HL-60 (cell line): ENCODE measurements around the gene PLXNA2.

Experiments
- DNase-seq, 2 experiments: peaks; one replicate each; pipeline ENCODE4 v3.0.0-alpha.2; 2010 to 2020; ENCODE audit warnings: low read depth in 1 of 2, low spot score in 1 of 2
- H3K27ac ChIP-seq: fragments of 250-450 bp; sonication (Bioruptor Pico); replicated peaks from 2 replicates; pipeline ENCODE4 v1.5.1; 2020; ENCODE audit warnings: mild to moderate bottlenecking, moderate library complexity
- H3K27me3 ChIP-seq: fragments of 250-450 bp; sonication (Bioruptor Pico); 2 replicates; pipeline ENCODE4 v1.5.1; 2021; ENCODE audit warnings: mild to moderate bottlenecking, moderate library complexity; ENCODE audit not compliant: insufficient read depth, poor library complexity, severe bottlenecking
- H3K4me3 ChIP-seq: replicated peaks from 2 replicates; pipeline ENCODE4 v1.5.1; 2011; ENCODE audit warnings: mild to moderate bottlenecking, control low read depth, low read length; ENCODE audit not compliant: insufficient read depth
- CTCF ChIP-seq: IDR thresholded peaks from one replicate; pipeline ENCODE4 v1.5.1; 2011; ENCODE audit warnings: low read length, control low read depth, inconsistent platforms; ENCODE audit not compliant: insufficient read depth
- GABPA ChIP-seq: IDR thresholded peaks from 2 replicates; pipeline ENCODE4 v1.6.1; 2012; ENCODE audit warnings: low read depth
- POLR2AphosphoS5 ChIP-seq: IDR thresholded peaks from 2 replicates; pipeline ENCODE4 v1.6.1; 2012; ENCODE audit warnings: low read depth
- SPI1 ChIP-seq: IDR thresholded peaks from 2 replicates; pipeline ENCODE4 v1.6.1; 2012; ENCODE audit warnings: low read depth, mild to moderate bottlenecking, borderline replicate concordance
- TF ChIP-seq, protein P1 (sequence below): IDR thresholded peaks from 2 replicates; pipeline ENCODE4 v1.6.1; 2012; ENCODE audit warnings: low read depth; ENCODE audit not compliant: insufficient replicate concordance

The PLXNA2 gene

DNA sequence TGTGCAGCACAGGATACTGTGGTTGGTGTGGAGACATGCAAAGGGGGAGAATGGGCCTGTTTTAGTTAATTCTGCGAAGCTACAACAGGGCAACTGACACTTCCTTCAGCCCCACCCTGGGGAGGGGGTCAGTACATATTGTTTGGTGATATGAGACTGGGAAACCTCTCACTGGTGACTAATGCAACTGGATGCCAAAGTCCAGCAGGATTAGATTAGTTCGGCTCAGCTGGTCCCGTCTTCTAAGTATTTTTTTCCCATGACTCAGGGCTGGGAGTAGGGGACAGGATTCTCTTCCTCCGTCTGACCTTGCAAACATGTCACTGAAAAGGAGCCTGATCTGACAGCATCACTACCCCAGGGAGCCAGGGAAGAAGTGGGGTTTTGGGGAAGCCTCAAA is 43.0 kb downstream of the PLXNA2 start:
- DNase-seq, result no peak

DNA sequence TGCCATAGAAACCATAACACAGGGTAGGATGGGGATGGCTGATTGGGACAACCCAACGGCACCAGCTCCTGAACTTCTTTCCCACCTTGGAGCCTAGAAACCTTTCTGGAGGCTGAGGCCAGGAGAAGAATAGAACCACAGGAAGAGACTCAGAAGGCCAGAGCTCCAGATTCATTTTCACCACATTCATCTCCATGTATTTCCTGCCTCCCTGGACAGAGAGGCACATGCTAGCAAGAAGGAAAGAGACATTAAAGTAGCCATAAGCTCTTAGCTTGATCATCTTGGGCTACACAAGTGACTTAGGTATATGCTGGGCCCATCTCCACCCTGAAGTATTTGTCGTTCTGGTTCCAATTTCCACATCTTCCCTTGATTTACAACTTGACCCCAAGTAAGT is 44.1 kb downstream of the PLXNA2 start:
- no peak for DNase-seq
- Histone ChIP-seq H3K4me3 (no peak overlapping the region), H3K27me3 (no peaks in the 10 kb centered on the region), H3K27ac (no peak overlapping the region)
- TF ChIP-seq POLR2AphosphoS5 (no peak), GABPA (no peak), SPI1 (no peak), CTCF (no peak)
- TF ChIP-seq, protein P1, sequence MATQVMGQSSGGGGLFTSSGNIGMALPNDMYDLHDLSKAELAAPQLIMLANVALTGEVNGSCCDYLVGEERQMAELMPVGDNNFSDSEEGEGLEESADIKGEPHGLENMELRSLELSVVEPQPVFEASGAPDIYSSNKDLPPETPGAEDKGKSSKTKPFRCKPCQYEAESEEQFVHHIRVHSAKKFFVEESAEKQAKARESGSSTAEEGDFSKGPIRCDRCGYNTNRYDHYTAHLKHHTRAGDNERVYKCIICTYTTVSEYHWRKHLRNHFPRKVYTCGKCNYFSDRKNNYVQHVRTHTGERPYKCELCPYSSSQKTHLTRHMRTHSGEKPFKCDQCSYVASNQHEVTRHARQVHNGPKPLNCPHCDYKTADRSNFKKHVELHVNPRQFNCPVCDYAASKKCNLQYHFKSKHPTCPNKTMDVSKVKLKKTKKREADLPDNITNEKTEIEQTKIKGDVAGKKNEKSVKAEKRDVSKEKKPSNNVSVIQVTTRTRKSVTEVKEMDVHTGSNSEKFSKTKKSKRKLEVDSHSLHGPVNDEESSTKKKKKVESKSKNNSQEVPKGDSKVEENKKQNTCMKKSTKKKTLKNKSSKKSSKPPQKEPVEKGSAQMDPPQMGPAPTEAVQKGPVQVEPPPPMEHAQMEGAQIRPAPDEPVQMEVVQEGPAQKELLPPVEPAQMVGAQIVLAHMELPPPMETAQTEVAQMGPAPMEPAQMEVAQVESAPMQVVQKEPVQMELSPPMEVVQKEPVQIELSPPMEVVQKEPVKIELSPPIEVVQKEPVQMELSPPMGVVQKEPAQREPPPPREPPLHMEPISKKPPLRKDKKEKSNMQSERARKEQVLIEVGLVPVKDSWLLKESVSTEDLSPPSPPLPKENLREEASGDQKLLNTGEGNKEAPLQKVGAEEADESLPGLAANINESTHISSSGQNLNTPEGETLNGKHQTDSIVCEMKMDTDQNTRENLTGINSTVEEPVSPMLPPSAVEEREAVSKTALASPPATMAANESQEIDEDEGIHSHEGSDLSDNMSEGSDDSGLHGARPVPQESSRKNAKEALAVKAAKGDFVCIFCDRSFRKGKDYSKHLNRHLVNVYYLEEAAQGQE, result no peak

More for the DNA sequence above, 43.0 kb downstream of the PLXNA2 start:
- Histone ChIP-seq H3K4me3 (no peak overlapping the region), H3K27me3 (peaks cover 3% of the 10 kb centered on the region), H3K27ac (no peak overlapping the region)
- TF ChIP-seq SPI1 (no peak), POLR2AphosphoS5 (no peak), CTCF (no peak), GABPA (no peak)
- TF ChIP-seq, protein P1, result no peak

GRCh38 chr1:208198236-208198635 is 45.9 kb downstream of the PLXNA2 start:
- no peak for DNase-seq
- no peak overlapping the region for H3K4me3 ChIP-seq
- TF ChIP-seq, protein P1, result no peak
- H3K27me3 ChIP-seq, result no peaks in the 10 kb centered on the region
- H3K27ac ChIP-seq, result no peak overlapping the region

- DNase-seq, result no peak
These were observed 49.2 kb downstream of the PLXNA2 start for GRCh38 chr1:208194944-208195343.

More at GRCh38 chr1:208194944-208195343, 49.2 kb downstream of the PLXNA2 start:
- Histone ChIP-seq H3K4me3 (no peak overlapping the region), H3K27me3 (no peaks in the 10 kb centered on the region), H3K27ac (no peak overlapping the region)
- no peak for TF ChIP-seq GABPA
- no peak for TF ChIP-seq CTCF
- no peak for TF ChIP-seq POLR2AphosphoS5
- TF ChIP-seq SPI1, result no peak
- TF ChIP-seq, protein P1, result no peak
